HG03095 (cell line): ENCODE data around the gene ARHGDIB.

Experiments used
- ATAC-seq: cut with Tn5 transposase; IDR thresholded peaks from one replicate; pipeline ENCODE4 v1.9.1; 2021; ENCODE audit warnings: moderate library complexity; ENCODE audit not compliant: unreplicated experiment

Gene ARHGDIB

DNA sequence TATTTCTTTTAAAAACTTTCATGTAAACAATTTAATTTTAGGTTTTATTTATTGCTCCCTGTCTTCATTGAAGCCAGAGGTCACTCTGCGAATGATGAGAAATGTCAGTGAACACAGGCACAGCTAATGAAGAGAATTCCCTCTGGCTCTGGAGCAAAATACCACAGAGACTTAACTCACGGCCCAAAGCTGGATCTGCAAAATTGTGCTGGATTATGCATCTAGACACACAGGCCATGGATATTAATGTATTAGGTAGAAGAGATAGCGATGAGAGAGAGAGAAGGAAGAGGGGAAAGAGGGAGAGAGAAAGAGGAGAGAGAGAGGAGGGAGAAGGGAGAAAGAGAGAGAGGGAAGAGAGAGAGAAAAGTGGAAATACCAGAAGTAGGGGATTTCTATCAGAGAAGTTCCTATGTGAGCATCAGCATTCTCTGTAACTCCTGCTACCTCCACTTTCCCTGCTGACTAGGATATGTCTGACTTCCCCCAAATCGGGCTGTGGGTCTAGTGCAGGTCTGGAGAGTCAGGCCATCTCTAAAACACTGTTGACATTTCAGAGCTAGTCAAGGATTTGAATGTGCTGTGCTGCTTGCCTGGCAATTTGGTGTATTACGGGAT lies 3.7 kb downstream of the ARHGDIB start:
- ATAC-seq: no peak

DNA sequence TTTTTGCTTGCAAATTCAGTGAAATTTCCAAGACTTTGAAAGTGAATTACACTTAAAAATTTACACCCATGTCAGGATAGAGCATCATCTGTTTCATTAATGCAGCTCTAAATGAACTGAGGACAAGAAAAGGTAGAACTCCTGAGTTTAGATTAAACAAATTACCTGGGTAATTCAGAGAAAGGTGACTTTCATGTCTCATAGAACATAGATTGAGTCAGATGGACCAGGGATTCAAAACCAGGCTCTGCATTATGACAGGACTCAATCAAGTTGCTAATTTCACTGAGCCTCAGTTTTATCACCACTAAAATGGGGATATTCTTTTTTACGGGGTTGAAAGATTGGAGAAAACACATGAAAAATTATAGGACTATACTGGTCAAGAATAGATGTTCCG lies 4.5 kb downstream of the ARHGDIB start:
- no peak for ATAC-seq

- peak; percentile 34 for ATAC-seq
These were observed 5.1 kb downstream of the ARHGDIB start for GRCh38 chr12:14956024-14956891.

DNA sequence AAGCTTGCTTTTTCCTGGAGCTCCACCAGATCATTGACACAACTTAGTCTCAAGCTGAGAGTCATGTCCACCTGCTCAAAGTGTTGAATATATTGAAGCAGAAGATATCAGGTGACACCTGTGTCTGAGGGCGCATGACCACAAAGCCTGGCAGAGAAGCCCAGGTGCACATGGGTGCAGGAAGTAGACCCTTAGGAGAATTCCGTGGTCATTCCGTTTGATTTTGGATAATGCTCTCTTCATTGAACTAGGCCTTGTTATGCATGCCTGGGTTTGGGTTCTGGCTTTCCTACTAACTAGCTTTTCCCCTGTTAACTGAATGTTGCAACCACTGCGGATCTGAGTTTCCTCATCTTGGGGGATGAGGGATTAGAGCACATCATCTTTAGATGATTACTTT lies 7.1 kb downstream of the ARHGDIB start:
- no peak for ATAC-seq

- ATAC-seq: no peak
These were observed 7.6 kb downstream of the ARHGDIB start for GRCh38 chr12:14953752-14954151.

DNA sequence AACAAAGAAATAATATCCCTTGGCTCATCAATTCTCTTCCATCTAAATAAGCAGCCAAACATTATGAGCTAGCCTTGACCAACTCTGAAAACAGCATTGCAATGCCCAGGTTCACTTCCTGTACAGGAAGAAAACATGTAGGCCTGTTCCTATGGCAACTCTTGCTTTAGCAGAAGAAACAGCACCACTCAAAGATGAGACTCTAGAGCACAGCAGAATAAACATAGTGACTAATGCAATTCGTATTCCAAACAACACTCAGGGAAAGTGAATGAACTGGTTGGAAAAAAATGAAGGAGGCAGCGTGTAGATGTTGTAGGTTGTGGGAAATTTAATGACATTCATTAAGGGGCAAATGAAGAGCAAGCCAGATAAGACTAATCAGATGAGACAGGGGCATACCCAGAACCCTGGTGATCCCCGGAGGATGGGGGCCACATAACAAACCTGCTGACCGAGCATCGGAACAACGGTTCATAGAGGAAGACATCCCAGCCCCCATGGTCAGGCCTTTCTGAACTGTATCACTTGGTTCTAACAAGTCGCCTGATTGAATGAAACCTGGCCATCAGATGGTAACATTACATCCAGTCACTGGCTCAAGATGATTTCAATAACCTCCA lies 9.0 kb downstream of the ARHGDIB start:
- peak; percentile 46 for ATAC-seq

DNA sequence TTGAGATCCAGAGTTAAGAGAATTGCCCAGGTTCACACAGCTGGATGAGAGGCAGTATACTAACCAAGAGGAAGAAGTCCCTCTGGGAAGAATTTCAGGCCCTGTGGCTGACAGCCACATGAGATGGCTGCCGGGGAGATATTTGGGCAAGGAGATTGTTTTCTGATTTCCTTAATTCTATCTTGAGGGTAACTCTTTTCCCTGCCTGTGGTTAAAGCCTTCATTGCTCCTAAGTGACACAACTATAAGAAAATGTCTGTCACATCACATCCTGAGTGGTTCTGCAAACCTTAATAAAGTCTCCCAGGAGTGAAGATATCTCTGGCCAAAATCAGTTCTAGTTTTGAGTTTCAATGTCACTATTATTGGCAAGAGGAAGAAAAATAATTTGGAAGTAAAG lies 9.6 kb downstream of the ARHGDIB start:
- no peak for ATAC-seq

DNA sequence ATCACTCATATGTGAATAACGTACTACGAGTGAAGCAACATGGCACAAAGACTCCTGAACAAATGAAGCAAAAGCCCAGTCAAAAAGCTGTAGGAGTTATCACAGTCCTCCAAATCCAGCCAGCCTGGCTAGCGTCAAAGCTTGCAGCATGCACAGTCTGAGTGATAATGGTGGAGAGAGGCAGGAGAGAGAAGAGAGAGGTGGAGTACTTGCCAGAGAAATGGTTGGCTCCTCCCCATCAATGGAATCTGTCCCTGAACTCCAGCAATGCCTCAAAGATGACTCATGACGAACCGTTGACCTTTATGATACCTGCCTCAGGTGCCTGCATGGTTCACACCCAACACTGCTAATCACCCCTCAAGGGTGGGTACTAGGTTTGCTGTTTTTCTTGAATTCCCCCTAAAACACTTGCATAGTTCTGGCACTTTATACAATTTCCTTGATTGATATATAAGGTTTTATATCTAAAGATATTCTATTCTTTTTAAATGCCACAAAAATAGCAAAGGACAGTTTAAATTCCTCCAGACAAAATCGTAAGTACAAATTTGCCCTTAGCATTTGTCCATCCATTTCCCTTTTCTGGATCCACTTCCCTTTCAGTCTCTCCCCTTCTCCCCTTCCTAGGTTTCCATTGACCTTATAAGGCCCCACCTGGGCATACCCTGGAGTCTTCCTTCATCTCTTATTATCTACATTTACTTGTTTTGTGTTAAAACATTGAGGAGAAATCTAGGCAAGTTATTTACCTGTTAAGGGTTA lies 10.2 kb downstream of the ARHGDIB start:
- no peak for ATAC-seq

- no peak for ATAC-seq
These were observed 11.0 kb downstream of the ARHGDIB start for GRCh38 chr12:14950421-14950820.

GRCh38 chr12:14949631-14950030 lies 11.8 kb downstream of the ARHGDIB start:
- no peak for ATAC-seq

DNA sequence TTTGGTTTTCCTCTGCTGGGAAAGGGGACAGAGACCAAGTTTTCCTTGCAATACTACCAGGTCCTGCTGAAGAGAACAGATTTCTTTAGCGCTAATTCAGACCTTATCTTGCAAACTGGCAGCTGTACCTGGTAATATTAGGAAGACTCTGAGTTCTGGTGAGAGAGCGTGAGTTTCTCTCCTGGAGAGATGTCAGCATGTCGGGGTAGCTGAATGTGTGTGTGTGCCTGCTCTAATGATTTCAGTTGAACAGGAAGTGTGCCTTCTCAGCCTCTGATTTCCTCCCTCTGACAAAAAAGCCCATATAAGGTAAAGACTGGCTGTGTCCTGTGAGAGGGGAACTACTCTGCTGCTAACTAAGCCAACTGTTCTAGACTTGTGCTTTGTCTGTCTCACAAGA lies 12.7 kb downstream of the ARHGDIB start:
- ATAC-seq: peak; percentile 85

- no peak for ATAC-seq
These were observed 14.5 kb downstream of the ARHGDIB start for GRCh38 chr12:14946861-14947260.

GRCh38 chr12:14946162-14946561 lies 15.2 kb downstream of the ARHGDIB start:
- no peak for ATAC-seq

DNA sequence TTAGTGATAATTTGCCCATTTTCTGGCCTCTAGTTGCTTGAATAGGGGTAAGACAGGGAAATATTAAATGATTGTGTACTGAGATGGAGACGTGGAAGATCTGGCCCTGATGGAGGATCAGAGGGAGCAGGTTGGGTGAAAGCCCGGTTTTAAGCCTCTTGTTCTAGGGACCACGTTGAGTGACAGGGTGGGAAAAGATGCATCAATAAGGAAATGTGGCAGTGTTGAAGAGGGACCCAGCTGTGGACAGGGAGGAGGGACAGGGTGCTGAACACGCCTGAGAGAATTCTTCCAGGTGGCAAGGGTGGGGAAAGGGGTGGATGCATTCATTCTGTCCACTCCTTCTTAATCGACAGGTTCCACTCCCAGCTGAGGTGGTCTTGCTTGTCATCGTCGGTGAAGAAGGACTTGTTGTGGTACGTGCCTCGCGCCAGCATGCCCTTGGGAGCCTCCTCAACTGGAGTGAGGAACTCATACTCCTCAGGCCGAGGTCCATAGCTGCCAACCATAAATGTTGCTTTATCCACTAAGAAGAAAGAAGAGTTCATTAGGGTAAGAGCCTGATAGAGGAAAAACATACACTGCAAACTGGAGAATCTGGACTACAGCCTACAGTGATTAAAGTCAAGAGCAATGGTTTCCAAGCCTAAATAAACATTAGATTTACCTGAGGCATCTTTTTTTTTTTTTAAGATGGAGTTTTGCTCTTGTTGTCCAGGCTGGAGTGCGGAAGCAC lies 19.0 kb downstream of the ARHGDIB start:
- ATAC-seq: no peak

DNA sequence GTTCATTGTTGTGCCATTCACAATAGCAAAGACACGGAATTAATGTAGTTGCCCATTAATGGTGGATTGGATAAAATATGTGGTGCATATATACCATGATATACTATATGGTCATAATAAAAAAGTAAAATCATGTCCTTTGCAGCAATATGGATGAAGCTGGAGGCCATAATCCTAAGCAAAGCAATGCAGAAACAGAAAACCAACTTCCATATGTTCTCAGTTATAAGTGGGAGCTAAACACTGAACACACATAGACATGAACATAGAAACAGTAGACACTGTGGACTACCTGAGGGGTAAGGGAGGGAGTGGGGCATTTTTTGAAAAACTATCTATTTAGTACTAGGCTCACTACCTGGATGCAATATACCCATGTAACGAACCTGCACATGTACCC lies 20.0 kb downstream of the ARHGDIB start:
- ATAC-seq: no peak

DNA sequence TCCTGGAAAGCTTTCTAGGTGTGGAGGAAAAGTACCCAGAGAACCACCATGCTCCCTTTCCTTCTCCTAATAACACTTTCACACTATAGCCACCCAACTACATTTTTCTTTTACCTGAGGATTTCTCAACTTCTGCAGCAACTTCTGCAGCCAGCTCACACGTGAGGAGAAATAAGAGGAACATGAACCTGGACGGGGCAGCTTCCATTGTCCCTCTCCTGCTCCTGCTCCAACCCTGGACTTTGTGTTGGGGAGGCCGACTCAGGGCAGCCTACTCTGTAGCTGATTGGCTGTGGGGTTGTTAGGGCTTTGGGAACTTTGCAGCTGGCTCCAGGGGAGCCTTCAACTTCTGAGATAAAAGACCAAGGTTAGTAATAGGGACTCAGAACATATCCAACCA lies 23.1 kb downstream of the ARHGDIB start, which contains the start of gene ERP27:
Gene ERP27, minus strand, starts transcription at position 237 of the 400 bp plus-strand sequence. Its CDS starts 29 bp downstream, at position 208.
- no peak for ATAC-seq

DNA sequence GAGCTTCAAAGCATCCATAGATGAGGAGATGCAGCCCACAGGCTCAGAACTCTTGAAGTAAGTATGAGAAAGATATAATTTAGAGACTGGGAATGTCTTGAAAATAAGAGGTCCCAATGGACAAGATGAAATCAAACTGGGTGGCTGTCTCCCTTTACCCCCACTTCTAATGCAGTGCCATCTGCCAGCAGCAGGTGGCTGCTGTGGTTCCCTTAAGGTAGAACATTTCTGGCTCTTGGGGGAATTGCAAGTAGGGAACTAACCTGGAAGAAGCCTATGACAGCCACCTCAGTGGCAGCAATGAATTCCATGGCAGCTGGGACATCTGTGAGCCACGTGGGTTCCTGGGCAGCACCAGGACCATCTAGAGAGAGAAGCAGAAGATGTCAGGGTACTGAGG lies 23.7 kb downstream of the ARHGDIB start:
- no peak for ATAC-seq

DNA sequence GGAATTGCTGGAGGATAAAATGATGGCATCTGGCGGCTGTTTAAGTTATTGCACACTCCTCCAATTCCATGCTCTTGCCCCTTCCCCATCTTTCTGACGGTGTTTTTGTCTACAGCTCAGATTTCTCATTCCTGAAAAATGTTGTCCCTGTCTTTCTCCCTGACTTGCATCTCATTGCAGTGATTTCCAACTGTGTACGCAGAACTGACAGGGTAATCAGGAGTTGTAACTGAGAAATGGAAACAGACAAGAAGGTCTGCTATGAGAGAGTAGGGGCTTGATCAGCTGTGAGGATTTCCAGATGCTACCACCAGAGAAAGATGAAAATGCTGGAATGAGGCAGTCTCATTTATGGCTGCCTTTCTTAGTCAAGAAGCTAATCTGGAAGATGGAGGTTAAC lies 24.4 kb downstream of the ARHGDIB start:
- ATAC-seq: no peak

DNA sequence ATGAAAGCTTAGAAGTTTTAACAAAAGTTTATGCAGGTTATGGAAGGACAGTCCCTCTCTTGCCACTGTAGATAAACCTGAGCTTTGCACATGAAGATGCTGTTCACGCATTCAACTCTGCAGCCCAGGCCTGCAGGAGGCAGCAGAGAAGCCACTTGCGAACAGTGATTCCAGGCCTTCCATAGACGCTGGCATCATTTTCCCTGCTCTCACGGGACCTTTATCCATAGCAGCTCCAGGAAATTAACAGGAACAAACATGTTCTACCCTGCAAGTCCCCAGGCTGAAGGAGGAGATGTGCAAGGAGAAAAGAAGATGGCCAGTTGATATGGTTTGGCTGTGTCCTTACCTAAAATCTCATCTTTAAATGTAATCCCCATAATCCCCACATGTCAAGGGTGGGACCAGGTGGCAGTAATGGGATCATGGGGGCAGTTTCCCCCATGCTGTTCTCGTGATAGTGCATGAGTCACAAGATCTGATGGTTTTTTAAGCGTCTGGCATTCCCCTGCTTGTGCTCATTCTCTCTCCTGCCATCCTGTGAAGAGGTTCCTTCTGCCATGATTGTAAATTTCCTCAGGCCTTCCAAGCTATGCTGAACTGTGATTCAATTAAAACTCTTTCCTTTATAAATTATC lies 25.1 kb downstream of the ARHGDIB start:
- ATAC-seq: no peak

DNA sequence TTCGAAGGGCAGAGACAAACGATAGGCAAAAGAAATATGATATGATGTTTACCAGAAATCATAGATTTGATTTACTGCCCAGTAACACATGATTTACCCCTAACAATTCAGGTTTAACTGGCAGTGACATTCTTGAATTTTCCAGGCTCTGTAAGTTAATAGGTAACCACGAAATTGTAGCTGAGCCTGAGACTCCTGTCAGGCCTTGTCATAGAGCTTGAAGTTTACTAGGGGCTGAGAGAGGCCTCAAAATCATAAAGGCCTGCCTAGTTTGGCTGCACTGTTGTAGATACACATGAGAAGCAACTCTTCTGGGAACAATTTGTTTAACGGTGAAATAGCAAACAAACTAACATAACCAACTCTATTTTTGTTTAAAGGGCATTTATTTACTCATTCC lies 26.4 kb downstream of the ARHGDIB start:
- ATAC-seq: no peak
